GM18520 (cell line): ENCODE measurements around the gene SCAND1.
"Not testable (repeated sequence)": the region's sequence is repeated elsewhere in the genome, so short reads cannot be mapped to it uniquely, and the experiment has no call there.

Experiments used
- ATAC-seq: cut with Tn5 transposase; IDR thresholded peaks from one replicate; pipeline ENCODE4 v1.9.1; 2021; ENCODE audit not compliant: unreplicated experiment

The SCAND1 gene

GRCh38 chr20:35963878-35964277 is 9.6 kb upstream of the SCAND1 start:
- no peak for ATAC-seq

- ATAC-seq = not testable (repeated sequence)
These were observed 5.0 kb upstream of the SCAND1 start for GRCh38 chr20:35959291-35959690.

DNA sequence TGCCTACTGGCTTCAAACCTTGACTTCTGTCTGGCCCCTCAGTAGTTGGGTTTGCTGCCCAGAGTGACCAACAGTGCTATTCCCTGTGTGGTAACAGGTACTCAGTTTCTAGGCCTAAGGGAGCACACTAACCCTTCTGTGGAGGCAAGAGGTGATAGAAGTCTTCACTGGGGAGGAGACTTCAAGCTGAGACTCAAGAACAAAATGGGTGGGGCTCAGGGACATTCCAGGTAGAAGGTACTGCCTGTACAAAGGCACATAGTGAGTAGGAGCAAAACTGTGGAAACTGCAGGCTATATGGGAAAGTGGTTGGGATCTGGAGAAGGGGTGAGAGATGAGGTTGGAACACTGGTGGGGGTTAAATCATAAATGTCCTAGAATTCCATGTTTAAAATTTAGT is 2.3 kb upstream of the SCAND1 start:
- no peak for ATAC-seq

DNA sequence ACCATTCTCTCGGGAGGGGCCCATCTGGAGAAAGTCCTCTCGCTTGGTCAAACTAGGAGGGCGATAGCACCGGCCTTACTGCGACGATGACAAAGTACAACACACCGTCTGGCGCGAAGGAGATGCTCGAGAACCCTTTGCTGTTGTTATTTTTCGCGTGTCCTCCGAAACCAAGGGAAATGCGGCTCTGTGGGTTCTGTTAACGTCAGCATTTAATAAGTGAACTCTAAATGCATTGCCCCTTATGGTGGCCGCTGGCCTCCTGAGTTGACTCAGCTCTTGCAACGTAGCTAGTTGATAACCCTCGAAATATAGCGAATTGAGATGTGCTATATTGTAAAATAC is 577 bp upstream of the SCAND1 start:
- no peak for ATAC-seq

DNA sequence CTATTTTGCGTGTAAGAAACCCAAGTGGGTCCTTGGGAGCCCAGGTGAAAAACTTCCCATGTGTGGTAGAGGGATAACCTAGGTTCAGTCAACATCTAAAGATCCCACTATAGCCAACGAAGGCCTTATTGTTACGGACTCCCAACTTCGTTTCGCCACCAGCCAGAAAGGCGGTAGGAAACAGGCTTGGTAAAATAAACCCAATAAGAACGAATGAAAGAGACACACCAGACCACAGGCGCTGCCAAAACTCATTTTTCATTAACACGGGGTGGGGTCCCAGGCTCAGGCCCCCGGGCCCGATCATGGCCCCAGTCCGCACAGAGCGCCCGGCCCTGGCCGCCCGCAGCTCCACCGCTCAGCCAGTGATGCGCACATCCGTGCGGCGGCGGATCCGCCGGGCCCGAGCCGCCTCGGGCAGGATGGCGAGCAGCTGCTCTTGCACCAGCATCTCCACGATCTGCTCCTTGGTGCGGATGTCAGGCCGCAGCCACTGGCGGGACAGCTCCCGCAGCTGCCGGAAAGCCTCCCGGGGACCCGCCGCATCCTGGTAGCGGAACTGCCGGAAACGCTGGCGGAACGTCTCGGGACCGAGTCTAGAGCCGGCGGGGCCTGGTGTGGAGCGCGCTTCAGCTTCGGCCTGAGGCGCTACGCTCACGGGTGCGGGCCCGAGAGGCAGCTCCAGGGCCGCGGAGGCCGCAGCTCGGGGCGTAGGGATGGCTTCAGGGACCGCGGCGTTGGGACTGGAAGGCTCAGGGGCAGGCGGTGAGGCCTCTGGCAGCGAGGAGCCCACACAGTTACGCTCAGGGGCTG is 709 bp downstream of the SCAND1 start:
- peak; percentile 4 for ATAC-seq

DNA sequence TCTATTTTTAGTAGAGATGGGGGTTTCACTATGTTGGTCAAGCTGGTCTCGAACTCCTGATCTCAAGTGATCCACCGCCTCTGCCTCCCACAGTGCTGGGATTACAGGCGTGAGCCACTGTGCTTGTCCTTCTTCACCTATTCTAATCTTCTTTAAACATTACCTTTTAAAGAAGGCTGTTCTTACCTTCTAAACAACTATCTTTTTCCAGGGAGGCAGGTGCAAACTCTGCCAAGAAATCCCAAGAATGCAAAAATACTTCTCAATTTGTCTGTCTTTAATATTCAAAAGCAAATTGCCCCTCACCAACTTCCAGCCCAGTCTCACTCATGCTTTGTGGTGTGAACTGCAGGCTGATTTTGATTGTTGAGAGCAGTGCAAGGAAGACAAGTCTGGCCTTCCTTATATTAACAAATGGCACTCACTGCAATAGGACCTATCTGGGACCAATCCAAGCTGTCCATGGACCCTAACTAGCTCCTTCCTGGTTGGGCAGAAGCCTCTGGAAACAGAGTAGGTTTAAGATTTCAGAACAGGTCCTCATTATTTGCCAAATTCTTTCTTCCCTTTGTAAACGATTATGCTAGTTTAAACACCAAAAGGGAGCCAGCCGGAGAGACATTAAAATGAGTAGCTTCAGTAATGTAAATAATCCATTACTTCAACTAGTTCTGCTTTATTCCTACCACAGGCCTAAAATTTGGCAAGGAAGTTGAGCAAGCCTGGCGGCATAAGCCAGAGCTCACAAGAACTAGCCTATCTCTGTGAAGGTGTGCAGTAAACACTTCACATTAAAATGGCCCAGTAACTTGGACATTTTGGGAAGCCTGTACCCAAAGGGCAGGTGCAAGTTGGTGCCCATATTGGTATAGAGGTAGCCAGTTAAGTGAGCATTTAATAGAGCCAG is 1.6 kb downstream of the SCAND1 start:
- ATAC-seq = no peak

DNA sequence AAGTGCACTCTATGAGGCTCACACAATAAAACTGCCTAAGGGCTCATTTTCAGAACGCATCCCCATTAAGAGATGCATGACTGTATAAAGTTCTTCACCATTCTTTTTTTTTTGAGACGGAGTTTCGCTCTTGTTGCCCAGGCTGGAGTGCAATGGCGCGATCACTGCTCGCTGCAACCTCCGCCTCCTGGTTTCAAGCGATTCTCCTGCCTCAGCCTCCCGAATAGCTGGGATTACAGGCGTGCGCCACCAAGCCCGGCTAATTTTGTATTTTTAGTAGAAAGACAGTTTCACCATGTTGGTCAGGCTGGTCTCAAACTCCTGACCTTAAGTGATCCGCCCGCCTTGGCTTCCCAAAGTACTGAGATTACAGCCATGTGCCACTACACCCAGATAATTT is 2.2 kb downstream of the SCAND1 start:
- not testable (repeated sequence) for ATAC-seq

- ATAC-seq = no peak
These were observed 4.2 kb downstream of the SCAND1 start for GRCh38 chr20:35950093-35950492.

GRCh38 chr20:35947907-35948306 is 6.4 kb downstream of the SCAND1 start:
- no peak for ATAC-seq

DNA sequence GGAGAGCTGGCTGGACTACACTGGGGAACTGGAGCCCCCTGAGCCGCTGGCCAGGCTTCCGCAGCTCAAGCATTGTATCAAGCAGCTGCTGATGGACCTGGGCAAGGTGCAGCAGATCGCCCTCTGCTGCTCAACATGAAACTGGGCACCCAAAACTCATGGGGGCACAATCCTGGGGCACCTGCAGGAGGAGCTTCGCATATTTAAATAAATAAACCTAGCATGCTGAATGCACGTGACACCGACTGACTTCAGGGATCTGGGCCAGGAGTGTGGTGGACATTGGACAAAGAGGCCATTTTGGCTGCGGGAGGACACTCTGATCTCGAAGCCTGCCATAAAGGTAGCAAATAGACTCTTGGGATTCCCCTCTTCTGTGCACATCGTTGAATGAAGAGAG is 6.8 kb downstream of the SCAND1 start:
- no peak for ATAC-seq

DNA sequence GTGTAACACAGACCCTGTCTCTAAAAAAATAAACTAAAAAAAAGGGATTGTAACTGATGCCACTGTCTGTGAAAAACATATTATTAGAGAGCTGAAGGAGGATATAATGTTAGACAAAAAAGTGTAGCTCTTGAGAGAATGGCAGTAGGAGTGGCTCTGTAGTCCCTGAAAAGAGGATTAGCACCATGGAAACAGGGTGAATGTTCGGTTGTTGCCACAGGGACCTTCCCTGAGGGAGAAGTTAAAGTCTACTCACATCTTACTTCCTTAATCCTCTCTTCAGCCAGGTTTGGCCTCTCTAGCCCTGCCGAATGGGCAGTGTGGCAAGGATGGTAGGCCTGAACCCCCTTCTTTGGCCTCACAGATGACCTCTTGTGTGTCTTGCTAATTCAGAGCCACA is 12.1 kb downstream of the SCAND1 start:
- no peak for ATAC-seq

DNA sequence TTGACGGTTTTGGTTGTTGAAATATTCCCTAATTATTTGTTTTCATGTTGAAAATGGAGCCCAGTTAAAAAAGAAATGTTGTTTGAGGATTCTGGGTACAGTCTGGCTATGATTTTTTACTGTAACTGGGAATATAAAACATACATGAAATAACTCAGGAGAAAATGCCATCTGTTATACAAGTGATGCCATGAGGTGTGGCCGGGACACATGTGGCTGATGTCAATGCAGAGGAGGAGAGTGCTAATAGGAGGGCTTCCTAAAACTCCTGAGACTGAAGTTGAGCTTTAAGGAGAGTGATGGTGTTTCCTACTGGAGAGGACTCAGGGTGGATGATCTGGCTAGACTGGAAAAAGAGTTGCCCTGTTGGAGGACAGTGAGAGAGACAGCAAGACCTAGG is 12.7 kb downstream of the SCAND1 start:
- no peak for ATAC-seq

- no peak for ATAC-seq
These were observed 15.0 kb downstream of the SCAND1 start for GRCh38 chr20:35939264-35939663.

DNA sequence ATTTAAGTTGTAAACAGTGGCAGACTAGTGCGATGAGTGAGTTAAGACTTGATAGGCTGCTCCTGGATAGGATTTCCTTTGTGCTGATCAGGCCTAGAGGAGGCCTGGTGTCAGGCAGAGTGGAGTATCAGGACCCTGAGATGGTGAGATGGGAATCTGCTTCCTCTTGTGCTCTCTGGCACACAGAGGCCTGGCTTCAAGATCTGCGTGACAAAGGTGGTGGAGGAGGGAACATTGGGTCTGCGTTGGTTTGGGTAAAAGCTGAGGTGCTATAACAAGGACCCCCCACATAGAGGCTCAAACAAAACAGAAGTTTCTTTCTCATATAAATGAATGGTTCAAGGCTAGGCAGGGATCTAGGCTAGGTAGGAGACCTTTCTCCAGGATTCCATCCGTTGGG is 20.3 kb downstream of the SCAND1 start:
- ATAC-seq = no peak

- no peak for ATAC-seq
These were observed 25.0 kb downstream of the SCAND1 start for GRCh38 chr20:35929301-35929700.

DNA sequence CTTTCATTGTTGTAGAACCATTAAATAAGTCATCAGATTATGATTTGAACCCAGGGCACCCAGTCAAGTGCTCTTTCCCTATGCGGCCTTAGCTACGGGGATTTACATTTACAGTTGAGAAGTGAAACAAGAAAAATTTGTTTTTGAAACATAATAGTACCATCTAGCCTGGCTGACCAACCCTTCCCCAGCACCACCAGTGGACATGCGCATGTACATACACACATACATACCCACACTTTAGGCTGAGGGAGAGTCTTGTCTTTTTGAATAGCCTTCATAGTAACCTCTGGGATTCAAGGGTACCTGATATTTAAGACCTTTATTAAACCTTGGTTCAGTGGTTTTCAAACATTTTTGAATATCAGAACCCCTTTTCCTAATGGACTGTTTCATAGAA is 33.8 kb downstream of the SCAND1 start:
- ATAC-seq = no peak

DNA sequence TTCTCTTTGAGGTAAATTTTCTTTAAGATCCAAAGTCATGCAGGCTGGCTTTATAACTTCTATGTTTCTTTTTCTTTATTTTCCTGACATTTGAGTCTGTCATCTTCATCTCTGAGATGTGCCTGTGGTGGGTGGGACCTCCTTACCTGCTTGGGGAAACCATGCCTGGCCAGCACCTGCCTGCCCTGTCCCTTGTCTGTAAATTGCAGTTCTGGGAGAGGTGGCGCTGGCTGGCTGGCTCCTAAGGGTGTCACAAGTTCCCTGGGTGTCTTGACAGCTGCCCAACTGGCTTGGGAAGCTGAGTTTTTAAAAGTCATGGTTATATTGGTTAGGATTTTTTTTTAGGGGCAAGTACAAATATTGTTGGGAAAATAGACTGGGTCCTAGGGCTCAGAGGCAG is 36.3 kb downstream of the SCAND1 start:
- ATAC-seq = no peak

GRCh38 chr20:35917077-35917476 is 37.2 kb downstream of the SCAND1 start:
- ATAC-seq = no peak

- no peak for ATAC-seq
These were observed 41.4 kb downstream of the SCAND1 start for GRCh38 chr20:35912881-35913280.

GRCh38 chr20:35910254-35910653 is 44.0 kb downstream of the SCAND1 start:
- no peak for ATAC-seq

DNA sequence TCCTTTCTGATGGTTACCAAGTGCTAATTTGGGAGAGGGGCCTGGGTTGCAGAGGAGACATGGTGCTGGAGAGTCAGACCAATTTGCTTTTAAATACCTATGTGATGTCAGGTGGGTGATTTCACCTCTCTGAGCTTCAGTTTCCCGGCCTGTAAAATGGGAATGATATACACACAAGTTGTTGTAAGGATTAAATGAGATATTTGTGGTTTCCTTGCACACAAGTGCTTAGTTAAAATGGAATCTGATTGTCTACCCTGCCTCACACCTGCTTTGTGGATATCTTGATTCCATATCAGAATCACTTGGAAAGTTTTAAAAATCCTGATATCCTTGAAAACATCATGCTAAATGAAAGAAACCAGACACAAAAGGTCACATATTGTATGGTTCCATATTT is 44.5 kb downstream of the SCAND1 start:
- ATAC-seq = no peak

DNA sequence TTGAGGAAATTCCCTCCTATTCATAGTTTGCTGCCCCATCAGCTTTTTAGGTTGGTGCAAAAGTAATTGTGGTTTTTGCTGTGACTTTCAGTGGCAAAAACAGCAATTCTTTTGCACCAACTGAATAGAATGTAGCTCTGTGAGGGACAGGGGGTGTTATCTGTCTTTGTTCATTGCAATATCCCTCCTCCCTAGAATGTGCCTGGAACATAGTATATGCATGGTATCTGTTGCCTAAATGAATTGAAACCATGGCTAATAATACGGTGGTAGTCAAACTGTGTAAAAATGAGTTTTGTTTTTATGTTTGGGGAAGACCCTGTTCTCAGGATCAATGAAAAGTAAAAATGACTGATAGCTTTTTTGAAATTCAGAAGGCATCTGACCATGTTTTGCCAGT is 45.1 kb downstream of the SCAND1 start:
- ATAC-seq = no peak
